ENCODE data around the gene NR5A1. TPM values are rescaled to one million over a fixed set of nuclear protein-coding genes. Genes with fewer than 3 reads are reported as not detected.

The NR5A1 gene
- 0.08 TPM in 1 of 2 replicates, not detected in the other for total RNA-seq (2014; rRNA removed; shearing (Covaris generic))

GRCh38 chr9:124506931-124507879 is at the start of gene NR5A1:
Gene NR5A1, minus strand, starts transcription at chr9:124507399. Its CDS starts 4,004 bp downstream, at chr9:124503395.

GRCh38 chr9:124450241-124450924 is 56.8 kb downstream of the NR5A1 start, which contains the start of gene ADGRD2:
Gene ADGRD2, plus strand, starts transcription at chr9:124450451. Its CDS starts 1,216 bp downstream, at chr9:124451667.

Other genes starting within 250 kb of the NR5A1 start
- 21.9 and 22.3 TPM in 2 replicates for gene NEK6, start 249.4 kb downstream of the NR5A1 start, total RNA-seq (2014; rRNA removed; shearing (Covaris generic))
- gene PSMB7, start 92.0 kb downstream of the NR5A1 start, total RNA-seq (2014; rRNA removed; shearing (Covaris generic)) = 367 and 385 TPM in 2 replicates
- not detected in 2 replicates for gene ADGRD2, start 56.9 kb downstream of the NR5A1 start, total RNA-seq (2014; rRNA removed; shearing (Covaris generic))